Skin of body (tissue), 2 donors: ENCODE results near the gene CCDC50. TPM values are rescaled to one million over a fixed set of nuclear protein-coding genes. Genes with fewer than 3 reads are reported as not detected.

Experiments used
- DNase-seq: peaks from one replicate; lab custom pipeline; 2025; lab: John Stamatoyannopoulos, UW
- total RNA-seq: library from RNA; depleted of rRNA; stranded (reverse); fragments of >200 nt; gene quantifications from one replicate; pipeline ENCODE4 v1.2.3, GENCODE V29; 2014

CCDC50 gene
- 42.9 TPM for total RNA-seq

- peak; percentile 61 for DNase-seq
Measured at GRCh38 chr3:191328962-191329653, at the start of gene CCDC50. TSS of gene CCDC50 (plus strand) at chr3:191329394. CDS start at chr3:191329675, 281 bp downstream.

GRCh38 chr3:191280111-191280510, 49.1 kb upstream of the CCDC50 start:
- DNase-seq: no peak

DNA sequence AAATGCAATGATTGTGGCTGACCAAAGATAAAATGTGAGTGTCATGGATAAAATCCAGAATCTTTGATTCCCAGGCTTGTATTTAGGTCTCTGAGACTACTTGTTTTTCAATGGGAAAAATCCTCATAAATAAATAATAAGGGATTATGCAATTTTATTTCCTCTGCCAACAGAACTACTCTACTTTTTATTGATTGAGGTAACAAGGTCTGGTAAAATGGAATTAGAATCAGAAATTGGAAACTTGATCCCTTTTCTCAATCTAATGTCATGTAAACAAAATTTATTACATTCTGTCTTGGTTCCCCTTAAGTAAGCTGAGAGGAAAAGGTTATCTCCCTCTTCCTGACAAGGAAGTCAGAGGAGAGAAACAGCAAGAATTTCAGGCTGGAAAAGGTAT, 48.3 kb upstream of the CCDC50 start:
- DNase-seq: no peak

DNA sequence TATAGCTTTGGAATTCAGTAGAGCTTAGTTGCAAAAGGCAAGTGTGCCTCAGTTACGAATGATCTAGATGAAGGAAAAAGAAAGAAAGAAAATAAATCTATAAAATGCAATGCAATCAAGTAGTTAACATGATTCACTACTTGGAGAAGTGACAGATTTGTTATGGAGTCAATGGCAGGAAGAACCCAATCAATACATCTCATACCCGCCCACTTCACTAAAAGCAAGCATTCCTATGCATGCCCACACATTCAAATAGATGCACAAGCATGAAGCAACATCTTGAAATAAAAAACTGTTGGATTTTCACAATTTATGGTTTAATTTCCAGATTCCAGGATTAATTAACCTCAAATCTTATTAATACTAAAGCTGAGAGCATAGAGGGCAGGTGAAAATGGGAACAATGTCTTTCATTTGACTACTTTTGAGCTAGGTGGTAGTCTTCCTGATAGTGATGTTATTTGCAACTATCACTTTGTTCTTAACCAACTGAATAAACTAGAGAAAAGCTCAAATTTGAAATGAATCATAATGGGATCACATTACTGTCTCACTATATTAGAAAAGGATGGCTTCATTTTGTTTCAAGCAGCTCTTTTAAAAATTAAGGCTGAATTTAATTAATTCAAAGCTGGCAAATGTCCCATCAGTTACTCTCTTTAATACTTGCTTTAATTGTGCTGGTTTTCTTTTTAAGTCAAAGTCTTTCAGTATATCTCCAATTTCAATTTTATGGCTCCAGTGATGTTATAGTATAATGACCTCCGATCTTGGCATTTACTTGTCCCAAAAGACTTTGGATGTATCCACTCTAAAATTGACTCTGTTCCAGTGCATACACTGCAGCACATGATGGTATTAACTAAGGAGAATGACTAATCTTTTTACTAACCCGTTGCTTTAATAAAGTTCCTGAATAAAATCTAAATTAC, 46.7 kb upstream of the CCDC50 start:
- no peak for DNase-seq

- DNase-seq: no peak
Measured at GRCh38 chr3:191283400-191283799, 45.8 kb upstream of the CCDC50 start.

DNA sequence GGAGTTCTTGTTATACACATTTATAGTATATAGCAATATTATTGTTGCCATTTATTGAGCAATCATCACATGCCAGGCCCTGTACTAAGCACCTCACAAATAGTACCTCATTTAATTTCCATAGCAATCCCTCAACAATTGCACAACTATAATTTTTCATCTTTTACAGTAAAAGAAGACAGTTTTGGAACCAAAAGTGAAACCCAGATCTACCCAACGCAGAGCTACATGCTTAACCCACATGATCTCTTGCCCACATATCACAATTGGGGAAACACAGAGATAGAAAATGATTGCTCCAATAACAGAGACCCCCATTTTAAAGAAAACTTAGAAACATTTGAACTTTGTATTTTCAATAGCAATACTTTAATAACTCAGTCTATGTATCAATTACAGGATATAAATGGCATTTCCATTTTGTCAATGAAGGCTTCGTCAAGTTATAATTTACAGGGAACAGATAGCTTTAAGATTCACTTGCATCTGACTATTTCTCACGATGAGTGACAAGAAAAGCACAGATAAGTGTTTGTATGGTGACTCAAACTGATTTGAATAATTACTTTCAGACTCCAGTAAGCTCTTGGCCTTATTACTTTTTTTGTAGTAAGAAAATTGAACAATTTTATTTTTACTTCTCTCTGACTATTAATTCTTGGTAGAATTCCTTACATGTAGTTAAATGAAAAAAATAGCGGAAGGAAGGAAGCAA, 38.7 kb upstream of the CCDC50 start:
- DNase-seq: no peak

GRCh38 chr3:191292243-191293015, 36.8 kb upstream of the CCDC50 start:
- no peak for DNase-seq

- DNase-seq: no peak
Measured at GRCh38 chr3:191294291-191294690, 34.9 kb upstream of the CCDC50 start.

GRCh38 chr3:191296041-191296541, 33.1 kb upstream of the CCDC50 start:
- DNase-seq: no peak

GRCh38 chr3:191298846-191299245, 30.3 kb upstream of the CCDC50 start:
- no peak for DNase-seq

DNA sequence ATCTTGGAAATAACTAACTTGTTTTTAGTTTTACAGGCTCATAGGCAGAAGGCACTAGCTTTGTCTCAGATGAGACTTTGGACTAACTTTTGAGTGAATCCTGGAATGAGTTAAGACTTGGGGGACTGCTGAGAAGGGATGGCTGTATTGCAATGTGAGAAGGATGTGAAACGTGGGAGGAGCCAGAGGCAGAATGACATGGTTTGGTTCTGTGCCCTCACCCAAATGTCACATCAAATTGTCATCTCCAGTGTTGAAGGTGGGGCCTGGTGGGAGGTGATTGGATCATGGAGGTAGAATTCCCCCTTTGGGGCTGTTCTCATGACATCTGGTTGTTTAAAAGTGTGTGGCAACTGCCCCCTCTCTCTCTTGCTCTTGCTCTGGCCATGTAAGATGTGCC, 28.8 kb upstream of the CCDC50 start:
- no peak for DNase-seq

DNA sequence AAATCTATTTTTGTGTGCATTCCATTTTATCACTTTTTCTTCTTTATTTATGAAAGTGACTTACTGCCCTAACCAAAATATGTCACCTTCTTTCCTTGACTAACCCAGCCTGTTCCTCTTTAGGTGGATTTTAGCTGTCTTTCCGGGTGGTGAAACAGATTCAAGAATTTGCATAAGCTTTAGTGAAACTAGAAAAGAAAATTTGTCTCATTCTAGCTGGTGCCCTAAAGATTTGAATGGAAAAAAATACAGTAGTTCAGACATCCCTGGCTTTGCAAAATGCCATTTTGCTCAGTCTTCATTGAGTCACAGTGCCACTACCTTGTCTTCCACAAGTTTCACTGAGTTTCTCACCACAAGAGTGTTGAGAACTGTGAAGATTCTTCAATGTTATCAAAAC, 28.2 kb upstream of the CCDC50 start:
- no peak for DNase-seq

DNA sequence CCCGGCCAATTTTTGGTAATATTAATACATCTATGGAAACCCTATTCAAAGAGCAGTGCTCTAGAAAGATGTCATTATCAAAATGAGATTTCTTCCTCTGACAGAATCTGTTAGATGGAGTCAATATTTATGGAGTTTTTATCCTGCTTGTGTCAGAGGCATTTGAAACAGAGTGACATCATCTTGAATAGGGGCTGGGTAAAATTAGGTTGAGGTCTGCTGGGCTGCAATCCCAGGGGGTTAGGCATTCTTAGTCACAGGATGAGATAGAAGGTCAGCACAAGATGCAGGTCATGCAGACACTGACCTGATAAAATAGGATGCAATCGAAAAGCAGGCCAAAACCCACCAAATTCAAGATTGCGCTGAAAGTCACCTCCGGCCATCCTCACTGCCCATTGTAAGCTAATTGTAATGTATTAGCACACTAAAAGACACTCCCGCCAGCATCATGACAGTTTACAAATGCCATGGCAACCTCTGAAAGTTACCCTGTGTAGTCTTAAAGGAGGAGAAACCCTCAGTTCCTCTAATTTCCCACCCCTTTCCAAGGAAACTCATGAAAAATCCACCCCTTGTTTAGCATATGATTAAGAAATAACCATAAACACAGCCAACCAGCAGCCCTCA, 27.3 kb upstream of the CCDC50 start:
- no peak for DNase-seq

GRCh38 chr3:191302451-191302850, 26.7 kb upstream of the CCDC50 start:
- DNase-seq: no peak

DNA sequence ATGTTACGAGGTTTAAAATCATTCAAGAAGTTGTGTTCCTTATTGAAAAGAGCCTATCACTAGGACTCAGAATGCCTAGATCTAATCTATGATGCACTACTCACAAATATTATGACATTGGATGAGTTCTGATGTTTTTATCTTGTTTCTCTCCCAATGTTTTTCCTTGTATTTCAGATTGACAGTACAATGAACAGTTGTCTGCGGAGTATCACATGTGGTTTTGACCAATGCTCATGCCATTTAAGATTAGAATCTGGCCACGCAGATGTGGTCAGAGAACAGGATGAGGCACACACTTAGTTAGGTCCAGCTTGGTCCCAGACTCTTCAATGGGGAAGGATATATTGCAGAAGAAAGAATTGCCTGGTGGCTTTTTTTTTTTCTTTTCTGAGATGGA, 25.6 kb upstream of the CCDC50 start:
- DNase-seq: no peak

DNA sequence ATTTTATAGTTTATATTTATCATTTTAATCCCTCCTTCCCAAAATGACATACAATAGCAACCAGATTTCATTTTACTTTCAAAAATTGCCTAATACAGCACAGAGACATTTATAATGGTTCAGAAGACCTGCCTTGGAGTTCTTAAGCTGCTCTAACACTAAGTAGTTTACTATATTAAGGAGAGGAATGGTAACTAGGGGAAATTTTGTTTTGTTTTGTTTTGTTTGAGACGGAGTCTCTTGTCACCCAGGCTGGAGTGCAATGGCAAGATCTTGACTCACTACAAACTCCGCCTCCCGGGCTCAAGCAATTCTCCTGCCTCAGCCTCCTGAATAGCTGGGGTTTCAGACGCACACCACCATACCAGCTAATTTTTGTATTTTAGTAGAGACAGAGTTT, 22.8 kb upstream of the CCDC50 start:
- DNase-seq: no peak

DNA sequence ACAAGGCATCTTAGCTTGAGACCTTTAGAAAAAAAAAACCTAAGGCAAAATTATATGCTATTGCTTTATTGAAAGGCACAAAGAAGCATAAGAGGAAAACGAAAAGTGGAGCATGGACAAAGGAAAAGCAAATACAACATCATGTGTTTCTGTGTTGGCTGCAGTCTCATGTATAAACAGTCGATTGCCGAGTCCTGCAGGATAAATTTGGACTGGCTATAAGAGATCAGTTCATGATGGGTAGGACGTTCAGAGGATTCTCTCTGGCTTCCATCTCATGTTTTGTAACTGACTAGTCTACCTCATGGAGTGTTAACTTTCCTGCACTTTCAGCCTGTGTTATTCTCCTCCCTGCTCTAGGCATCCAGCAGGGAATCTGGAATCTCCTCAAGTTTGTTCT, 21.9 kb upstream of the CCDC50 start:
- no peak for DNase-seq

DNA sequence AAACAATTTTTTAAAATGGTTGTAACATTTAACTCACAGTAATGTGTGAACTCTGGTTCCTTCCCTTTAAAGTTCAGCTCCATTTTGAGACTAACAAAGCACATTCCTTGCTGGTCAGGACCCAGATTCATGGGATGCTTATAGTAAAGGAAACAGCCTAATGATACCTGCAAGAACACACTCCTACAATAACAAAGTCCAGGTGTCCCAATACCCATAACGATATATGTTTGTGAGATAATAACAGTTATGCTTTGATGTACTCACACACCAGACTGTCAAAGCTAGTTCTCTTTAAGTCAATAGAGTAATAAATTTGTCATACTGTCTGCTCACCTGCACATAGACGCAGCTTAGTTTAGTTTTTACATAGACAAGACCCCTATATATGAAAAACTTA, 15.9 kb upstream of the CCDC50 start:
- no peak for DNase-seq

DNA sequence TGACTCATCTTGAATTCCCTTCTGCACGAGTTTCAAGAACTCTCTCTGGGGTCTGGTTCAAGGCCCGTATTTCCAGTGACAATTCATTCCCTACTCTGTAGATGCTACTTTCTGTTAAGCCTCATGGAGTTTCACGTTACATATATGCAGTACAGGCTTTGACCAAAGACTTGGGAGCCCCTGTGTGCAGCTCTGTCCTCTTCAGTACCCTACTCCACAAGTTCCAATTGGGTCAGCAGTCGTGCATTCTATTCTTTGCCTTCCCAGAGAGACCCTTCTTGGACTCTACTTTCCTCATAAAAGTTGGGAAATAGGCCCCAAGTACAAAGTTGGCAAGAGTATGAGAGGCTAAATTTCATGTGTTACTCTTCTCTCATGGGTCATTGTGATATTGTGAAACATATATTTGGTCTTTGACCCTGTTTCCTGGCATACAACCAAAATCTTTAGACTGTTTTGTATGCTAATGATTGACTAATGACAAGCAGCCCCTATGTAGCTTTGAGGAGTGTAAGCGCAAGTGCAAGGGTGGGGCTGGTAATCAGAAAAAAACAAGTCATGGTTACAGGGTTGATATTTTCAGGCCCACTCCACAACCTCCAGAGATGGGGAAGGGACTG, 15.0 kb upstream of the CCDC50 start:
- DNase-seq: no peak
